PC-9 (cell line): ENCODE measurements around the gene MBD5. TPM values are rescaled to one million over a fixed set of nuclear protein-coding genes. Genes with fewer than 3 reads are reported as not detected.

Experiments used
- BruUV-seq: library from RNA; stranded (reverse); fragments of 400-500 nt; replicated peaks from 2 replicates; lab custom pipeline; 2021; lab: Mats Ljungman, UMichigan
- CTCF ChIA-PET: fragments of 300-600 bp; sonication (Branson Sonifier 250); formaldehyde crosslinking; loops from one replicate; lab custom pipeline; 2022; ENCODE audit warnings: antibody characterized with exemption; lab: Charles Lee
- POLR2A ChIA-PET: fragments of 300-600 bp; sonication (Branson Sonifier 250); formaldehyde crosslinking; loops from one replicate; lab custom pipeline; 2022; ENCODE audit warnings: antibody characterized with exemption; ENCODE audit not compliant: unreplicated experiment; lab: Charles Lee
- DNase-seq, 2 experiments: peaks; one replicate each; pipeline versions ENCODE4 v3.0.0 to v3.0.0-alpha.2; 2015 to 2022; ENCODE audit warnings: mixed read lengths in 1 of 2
- H2AFZ ChIP-seq: fragments of 200-600 bp; sonication (generic); 2 replicates; pipeline ENCODE4 v1.8.1; 2017; ENCODE audit warnings: antibody characterized with exemption
- H3F3A ChIP-seq: fragments of 200-600 bp; sonication (generic); 2 replicates; pipeline ENCODE4 v1.8.1; 2017; ENCODE audit warnings: antibody characterized with exemption, mild to moderate bottlenecking, low read depth; ENCODE audit not compliant: insufficient read depth
- H3K27ac ChIP-seq: fragments of 200-600 bp; sonication (generic); 2 replicates; pipeline ENCODE4 v1.6.1; 2016; ENCODE audit warnings: mixed run types
- H3K27me3 ChIP-seq: fragments of 200-600 bp; sonication (generic); 2 replicates; pipeline ENCODE4 v1.6.1; 2016; ENCODE audit warnings: low read depth, mixed run types; ENCODE audit not compliant: insufficient read depth
- H3K36me3 ChIP-seq: fragments of 200-600 bp; sonication (generic); 2 replicates; pipeline ENCODE4 v1.6.1; 2016; ENCODE audit warnings: low read depth, mixed run types
- H3K4me1 ChIP-seq: fragments of 200-600 bp; sonication (generic); replicated peaks from 2 replicates; pipeline ENCODE4 v1.6.1; 2016; ENCODE audit warnings: mixed run types; ENCODE audit not compliant: insufficient read depth
- H3K4me2 ChIP-seq: fragments of 200-600 bp; sonication (generic); 2 replicates; pipeline ENCODE4 v1.6.1; 2017; ENCODE audit warnings: mixed run types
- H3K4me3 ChIP-seq: fragments of 200-600 bp; sonication (generic); 2 replicates; pipeline ENCODE4 v1.6.1; 2016; ENCODE audit warnings: mixed run types
- H3K79me2 ChIP-seq: fragments of 200-600 bp; sonication (generic); 2 replicates; pipeline ENCODE4 v1.6.1; 2017; ENCODE audit warnings: low read depth, mixed run types
- H3K9me2 ChIP-seq: fragments of 200-600 bp; sonication (generic); 2 replicates; pipeline ENCODE4 v1.8.1; 2017; ENCODE audit warnings: mild to moderate bottlenecking; ENCODE audit not compliant: insufficient read depth
- H3K9me3 ChIP-seq: fragments of 200-600 bp; sonication (generic); 2 replicates; pipeline ENCODE4 v1.8.1; 2016; ENCODE audit warnings: low read depth; ENCODE audit not compliant: insufficient read depth
- H4K20me1 ChIP-seq: fragments of 200-600 bp; sonication (generic); 2 replicates; pipeline ENCODE4 v1.8.1; 2017; ENCODE audit not compliant: insufficient read depth
- EZH2 ChIP-seq: fragments of 200-600 bp; sonication (generic); IDR thresholded peaks from 2 replicates; pipeline ENCODE4 v1.8.0; 2017; ENCODE audit warnings: antibody characterized with exemption, low read depth
- intact Hi-C: fragments of 100-400 bp; cut with micrococcal nuclease; formaldehyde crosslinking; loops from one replicate; pipeline ENCODE4 v1.10.0; 2022; ENCODE audit not compliant: unreplicated experiment
- total RNA-seq: library from RNA; stranded (reverse); gene quantifications from 2 replicates; pipeline ENCODE4 v1.2.3, GENCODE V29; 2021
- TF ChIP-seq, protein P1 (sequence below): fragments of 200-600 bp; sonication (generic); conservative IDR thresholded peaks from 2 replicates; pipeline ENCODE4 v1.6.1; 2017; ENCODE audit warnings: mixed run types, antibody characterized with exemption, mild to moderate bottlenecking, moderate library complexity

The MBD5 gene
- total RNA-seq, 1 experiment from 2014 or later, result 46.5 TPM

DNA sequence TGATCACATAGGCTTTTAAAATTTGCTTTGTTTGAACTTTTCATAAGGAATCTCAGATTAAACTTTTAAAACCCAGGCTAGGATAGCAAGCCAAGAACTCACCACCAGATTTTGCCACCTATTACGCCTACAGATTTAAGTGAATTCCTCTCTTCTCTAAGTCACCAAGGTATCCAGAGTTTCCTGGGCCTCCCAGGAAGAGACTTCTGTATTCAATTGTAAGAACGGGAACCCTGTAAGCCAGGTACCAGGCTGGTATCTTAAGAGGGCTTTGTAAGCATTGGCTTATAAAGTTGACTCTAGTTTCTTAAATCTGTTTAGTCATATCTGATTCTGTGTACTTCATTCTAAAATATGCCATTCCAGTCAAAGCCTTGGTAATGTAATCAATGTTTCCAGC lies 285.1 kb downstream of the MBD5 start:
- intact Hi-C loops, result no loop called here
- Histone ChIP-seq H3K4me1 (no peaks in the 10 kb centered on the region), H3K9me2 (no peaks in the 10 kb centered on the region), H4K20me1 (no peaks in the 10 kb centered on the region), H3K36me3 (no peaks in the 10 kb centered on the region), H3F3A (no peaks in the 10 kb centered on the region), H3K27me3 (no peaks in the 10 kb centered on the region), H3K79me2 (no peaks in the 10 kb centered on the region), H3K4me3 (no peak overlapping the region), H3K27ac (no peak overlapping the region), H3K4me2 (no peak overlapping the region), H3K9me3 (no peaks in the 10 kb centered on the region), H2AFZ (no peak overlapping the region)
- BruUV-seq, result no TSS peak
- POLR2A ChIA-PET, result no interaction called here
- CTCF ChIA-PET, result no interaction called here
- no peak for TF ChIP-seq EZH2
- TF ChIP-seq, protein P1, sequence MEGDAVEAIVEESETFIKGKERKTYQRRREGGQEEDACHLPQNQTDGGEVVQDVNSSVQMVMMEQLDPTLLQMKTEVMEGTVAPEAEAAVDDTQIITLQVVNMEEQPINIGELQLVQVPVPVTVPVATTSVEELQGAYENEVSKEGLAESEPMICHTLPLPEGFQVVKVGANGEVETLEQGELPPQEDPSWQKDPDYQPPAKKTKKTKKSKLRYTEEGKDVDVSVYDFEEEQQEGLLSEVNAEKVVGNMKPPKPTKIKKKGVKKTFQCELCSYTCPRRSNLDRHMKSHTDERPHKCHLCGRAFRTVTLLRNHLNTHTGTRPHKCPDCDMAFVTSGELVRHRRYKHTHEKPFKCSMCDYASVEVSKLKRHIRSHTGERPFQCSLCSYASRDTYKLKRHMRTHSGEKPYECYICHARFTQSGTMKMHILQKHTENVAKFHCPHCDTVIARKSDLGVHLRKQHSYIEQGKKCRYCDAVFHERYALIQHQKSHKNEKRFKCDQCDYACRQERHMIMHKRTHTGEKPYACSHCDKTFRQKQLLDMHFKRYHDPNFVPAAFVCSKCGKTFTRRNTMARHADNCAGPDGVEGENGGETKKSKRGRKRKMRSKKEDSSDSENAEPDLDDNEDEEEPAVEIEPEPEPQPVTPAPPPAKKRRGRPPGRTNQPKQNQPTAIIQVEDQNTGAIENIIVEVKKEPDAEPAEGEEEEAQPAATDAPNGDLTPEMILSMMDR, result no peak
- DNase-seq, result no peak

DNA sequence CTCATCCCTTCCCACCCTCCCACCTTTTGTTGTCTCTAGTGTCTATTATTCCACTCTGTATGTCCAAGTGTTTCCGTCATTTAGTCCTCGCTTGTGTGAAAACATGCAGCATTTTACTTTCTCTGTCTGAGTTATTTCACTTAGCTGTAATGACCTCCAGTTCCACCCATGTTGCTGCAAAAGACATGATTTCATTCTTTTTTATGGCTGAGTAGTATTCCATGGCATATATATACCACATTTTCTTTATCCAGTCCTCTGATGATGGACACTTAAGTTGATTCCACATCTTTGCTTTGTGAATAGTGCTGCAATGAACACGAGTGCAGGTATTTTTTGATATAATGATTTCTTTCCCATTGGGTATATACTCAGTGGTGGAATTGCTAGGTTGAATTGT lies 296.7 kb downstream of the MBD5 start:
- ChIA-PET CTCF (no interaction called here), POLR2A (no interaction called here)
- Histone ChIP-seq H4K20me1 (no peaks in the 10 kb centered on the region), H3K4me1 (no peaks in the 10 kb centered on the region), H3K36me3 (no peaks in the 10 kb centered on the region), H3K79me2 (no peaks in the 10 kb centered on the region), H3F3A (no peaks in the 10 kb centered on the region), H3K9me2 (no peaks in the 10 kb centered on the region), H3K4me3 (no peak overlapping the region), H3K27me3 (no peaks in the 10 kb centered on the region), H2AFZ (no peak overlapping the region), H3K9me3 (no peaks in the 10 kb centered on the region), H3K27ac (no peak overlapping the region), H3K4me2 (no peak overlapping the region)
- intact Hi-C loops, result no loop called here
- BruUV-seq, result no TSS peak
- no peak for TF ChIP-seq EZH2
- TF ChIP-seq, protein P1, result no peak
- DNase-seq, result no peak

GRCh38 chr2:148338541-148338940 lies 317.6 kb downstream of the MBD5 start:
- intact Hi-C loops, result no loop called here
- Histone ChIP-seq H3K4me3 (no peak overlapping the region), H3F3A (no peaks in the 10 kb centered on the region), H3K36me3 (no peaks in the 10 kb centered on the region), H2AFZ (no peak overlapping the region), H3K27ac (no peak overlapping the region), H3K4me1 (no peaks in the 10 kb centered on the region), H3K4me2 (no peak overlapping the region), H3K79me2 (no peaks in the 10 kb centered on the region), H3K9me3 (no peaks in the 10 kb centered on the region), H4K20me1 (no peaks in the 10 kb centered on the region), H3K27me3 (no peaks in the 10 kb centered on the region), H3K9me2 (no peaks in the 10 kb centered on the region)
- CTCF ChIA-PET, result no interaction called here
- TF ChIP-seq, protein P1, result no peak
- no peak for TF ChIP-seq EZH2
- no TSS peak for BruUV-seq
- no peak for DNase-seq
- POLR2A ChIA-PET, result interaction anchor here (0.6 kb wide), 1 partner anchor 47 kb away, joined by 3 read pairs; no protein-coding TSS in a partner anchor
